Activated T-helper 9 cell treated with anti-CD3 and anti-CD28 coated beads, Interleukin-2, amount 50 U/mL, for 16 hours (primary cell): Measurements from ENCODE around the gene USP10.

Source experiments
- DNase-seq: peaks from one replicate; pipeline ENCODE4 v3.0.0-alpha.2; 2020; ENCODE audit warnings: low read depth

USP10 gene

GRCh38 chr16:84806256-84806889 lies 106.6 kb downstream of the USP10 start:
- no peak for DNase-seq

GRCh38 chr16:84806890-84807258 lies 107.1 kb downstream of the USP10 start:
- DNase-seq = no peak

- DNase-seq = no peak
Observed at GRCh38 chr16:84807776-84808175, 108.0 kb downstream of the USP10 start.

- no peak for DNase-seq
Observed at GRCh38 chr16:84808826-84809225, 109.0 kb downstream of the USP10 start.

- no peak for DNase-seq
Observed at GRCh38 chr16:84810518-84811273, 110.9 kb downstream of the USP10 start.

DNA sequence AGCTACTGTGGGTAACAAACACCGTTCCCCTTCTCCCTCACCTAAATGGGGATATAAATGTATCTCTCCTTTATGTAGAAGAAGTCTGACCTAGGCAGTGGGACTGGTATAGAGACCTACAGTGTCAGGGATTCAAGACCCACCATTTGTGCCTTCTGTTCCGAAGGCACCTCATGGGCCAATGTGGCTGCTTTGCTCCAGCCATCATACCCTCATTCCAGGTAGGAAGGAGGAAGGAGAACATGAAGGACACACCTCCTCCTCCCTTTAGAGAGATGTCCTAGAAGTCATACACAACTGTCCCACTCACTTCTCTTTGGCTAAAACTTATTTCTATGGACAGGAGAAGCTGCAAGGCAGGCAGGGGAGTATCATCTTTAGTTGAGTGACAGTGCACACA lies 111.7 kb downstream of the USP10 start:
- no peak for DNase-seq

DNA sequence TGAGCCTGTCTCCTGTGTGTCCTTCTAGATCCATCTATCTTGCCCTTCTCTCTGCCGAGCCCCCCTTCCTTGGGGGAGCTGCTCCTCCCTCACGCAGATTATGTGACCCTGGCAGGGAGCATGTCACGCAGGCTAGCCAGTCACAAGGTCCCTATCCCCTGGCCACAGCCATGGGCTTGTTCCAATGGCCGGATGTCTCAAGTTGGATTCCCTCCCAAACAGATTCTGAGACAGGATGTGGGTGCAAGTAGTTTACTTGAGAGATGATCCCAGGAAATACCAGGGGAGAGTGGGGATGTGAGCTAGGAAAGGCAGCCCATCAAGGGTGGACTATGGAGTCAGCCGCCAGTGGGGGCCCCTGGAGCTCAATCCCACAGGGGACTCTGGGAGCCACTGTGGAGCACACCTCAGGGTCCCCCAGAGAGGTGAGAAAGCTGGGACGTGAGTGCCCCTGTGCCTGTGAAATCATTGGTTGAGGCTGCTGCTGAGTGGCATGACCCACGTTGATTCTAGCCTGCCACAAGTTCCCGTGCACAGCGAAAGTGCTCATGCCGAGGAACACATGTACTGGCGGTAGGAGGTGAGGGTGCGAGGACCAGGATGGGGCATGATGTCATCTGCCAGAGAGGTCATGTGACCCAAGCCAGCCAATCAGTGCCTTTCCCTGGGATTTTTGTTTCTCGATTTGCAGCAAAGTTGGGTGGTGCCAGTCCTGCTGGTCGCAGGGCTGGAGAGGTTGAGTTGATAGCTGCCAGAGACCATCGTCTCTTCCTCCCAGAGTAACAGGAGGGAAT lies 113.5 kb downstream of the USP10 start:
- no peak for DNase-seq

DNA sequence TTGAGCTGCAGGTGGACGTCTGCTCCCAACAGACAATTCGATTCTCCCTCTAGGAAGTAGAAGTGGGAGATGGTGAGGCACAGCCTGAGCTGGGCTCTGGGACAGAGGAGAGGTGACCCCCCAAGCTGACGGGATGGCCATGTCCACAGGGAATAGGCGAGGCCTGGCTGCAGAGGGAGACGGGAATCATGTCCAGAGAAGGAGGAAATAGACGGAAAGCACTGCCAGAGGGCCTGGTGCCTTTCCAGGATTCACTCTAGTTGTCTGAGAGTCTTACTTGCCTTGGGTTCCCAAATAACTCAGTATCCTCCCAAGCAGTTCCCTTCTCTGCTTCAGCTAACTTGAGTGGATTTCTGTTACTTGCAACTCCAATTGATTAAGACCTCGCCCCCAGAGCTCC lies 115.7 kb downstream of the USP10 start:
- no peak for DNase-seq

DNA sequence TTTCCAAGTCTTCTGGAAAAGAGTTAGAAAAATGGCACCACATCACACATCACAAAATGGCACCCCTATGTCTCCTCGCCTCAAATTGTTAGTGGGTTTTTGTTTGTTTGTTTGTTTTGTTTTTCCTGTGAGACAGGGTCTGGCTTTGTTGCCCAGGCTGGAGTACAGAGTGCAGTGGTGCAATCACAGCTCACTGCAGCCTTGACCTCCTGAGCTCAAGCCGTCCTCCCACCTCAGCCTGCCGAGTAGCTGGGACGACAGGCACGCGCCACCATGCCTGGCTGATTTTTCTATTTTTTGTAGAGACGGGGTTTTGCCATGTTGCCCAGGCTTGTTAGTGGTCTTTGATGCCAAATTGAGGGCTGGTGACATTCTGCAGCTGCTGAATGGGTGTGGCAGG lies 116.2 kb downstream of the USP10 start:
- DNase-seq = no peak

DNA sequence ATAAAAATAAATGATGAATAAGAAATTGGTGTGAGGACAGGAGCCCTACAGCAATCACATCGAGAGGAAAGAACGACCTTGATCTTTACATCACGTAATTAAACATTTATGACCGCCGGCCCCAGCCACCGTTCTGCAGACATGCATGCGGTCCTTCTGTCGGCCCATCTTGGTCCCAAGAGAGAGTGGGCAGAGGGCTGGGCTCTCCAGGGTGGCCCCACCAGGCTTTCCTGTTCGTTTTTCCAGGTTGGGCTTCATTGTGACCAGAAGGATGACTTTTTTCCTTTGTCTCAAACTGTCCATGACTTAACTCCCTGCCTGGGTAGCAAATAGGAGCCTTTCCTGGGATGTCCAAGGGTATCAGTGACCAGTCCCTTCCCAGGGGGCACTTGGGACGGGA lies 116.7 kb downstream of the USP10 start:
- DNase-seq = no peak

DNA sequence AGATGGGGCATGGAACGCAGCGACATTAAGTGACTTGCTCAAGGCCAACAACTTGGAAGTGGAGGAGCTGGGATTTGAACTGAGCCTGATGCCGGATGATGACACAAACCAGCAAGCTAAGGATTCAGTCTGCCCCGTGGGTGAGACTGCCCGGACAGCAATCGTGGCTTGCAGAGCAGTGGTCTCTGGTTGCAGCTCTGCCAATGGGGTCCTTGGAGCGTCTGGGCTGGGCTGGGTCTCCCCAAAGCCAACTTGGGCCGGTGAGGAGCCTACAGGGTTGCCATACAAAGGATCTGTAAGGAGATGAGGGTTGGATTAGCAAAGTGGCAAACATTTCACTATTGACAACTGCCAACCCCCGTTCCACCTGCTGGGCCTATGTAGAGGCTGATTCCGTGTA lies 117.4 kb downstream of the USP10 start:
- no peak for DNase-seq

DNA sequence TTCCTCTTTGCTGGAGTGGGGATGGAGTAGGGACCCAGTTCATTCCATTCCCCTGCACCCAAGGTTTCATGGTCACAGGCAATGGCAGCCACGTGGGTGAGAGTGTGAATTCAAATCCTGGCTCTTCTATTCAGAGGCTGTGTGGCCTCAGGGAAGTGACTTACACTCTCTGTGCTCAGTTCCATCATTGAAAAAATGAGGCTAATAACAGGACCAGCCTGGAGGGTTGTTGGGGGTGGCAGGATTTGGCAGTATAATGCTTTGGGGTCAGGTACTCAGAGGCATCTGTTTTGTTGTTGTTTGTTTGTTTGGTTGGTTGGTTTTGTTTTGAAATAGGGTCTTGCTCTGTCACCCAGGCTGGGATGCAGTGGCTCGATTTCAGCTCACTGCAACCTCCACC lies 117.8 kb downstream of the USP10 start:
- DNase-seq = no peak

- no peak for DNase-seq
Observed at GRCh38 chr16:84818133-84818532, 118.3 kb downstream of the USP10 start.

- DNase-seq = no peak
Observed at GRCh38 chr16:84818989-84819643, 119.3 kb downstream of the USP10 start.

GRCh38 chr16:84819644-84820304 lies 120.0 kb downstream of the USP10 start, which contains the start of gene CRISPLD2:
TSS of gene CRISPLD2 (plus strand) at chr16:84819985. CDS start at chr16:84838496, 18,511 bp downstream.
- DNase-seq = peak; percentile 83

GRCh38 chr16:84820305-84820684 lies 120.5 kb downstream of the USP10 start:
- DNase-seq = no peak

DNA sequence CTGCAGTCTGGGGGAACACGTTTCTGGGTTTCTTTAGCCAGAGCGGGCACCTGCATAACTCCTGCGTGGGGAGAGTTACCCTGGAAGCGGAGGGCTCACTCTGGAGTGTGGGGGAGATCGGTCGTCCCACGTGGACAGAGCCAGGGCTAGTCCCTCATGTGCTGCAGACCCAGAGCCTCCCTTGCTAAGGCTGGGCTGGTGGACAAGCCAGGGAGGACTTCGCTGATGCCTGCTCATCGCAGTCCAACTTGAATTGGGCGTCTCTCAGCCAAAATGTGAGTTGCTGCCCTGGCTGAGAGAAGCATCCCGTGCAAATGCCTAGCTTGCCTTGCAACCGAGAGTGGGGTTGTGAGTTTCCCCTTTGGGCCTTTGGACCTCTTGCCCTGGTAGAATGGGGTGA lies 121.0 kb downstream of the USP10 start:
- DNase-seq = no peak

- no peak for DNase-seq
Observed at GRCh38 chr16:84821179-84821578, 121.4 kb downstream of the USP10 start.

DNA sequence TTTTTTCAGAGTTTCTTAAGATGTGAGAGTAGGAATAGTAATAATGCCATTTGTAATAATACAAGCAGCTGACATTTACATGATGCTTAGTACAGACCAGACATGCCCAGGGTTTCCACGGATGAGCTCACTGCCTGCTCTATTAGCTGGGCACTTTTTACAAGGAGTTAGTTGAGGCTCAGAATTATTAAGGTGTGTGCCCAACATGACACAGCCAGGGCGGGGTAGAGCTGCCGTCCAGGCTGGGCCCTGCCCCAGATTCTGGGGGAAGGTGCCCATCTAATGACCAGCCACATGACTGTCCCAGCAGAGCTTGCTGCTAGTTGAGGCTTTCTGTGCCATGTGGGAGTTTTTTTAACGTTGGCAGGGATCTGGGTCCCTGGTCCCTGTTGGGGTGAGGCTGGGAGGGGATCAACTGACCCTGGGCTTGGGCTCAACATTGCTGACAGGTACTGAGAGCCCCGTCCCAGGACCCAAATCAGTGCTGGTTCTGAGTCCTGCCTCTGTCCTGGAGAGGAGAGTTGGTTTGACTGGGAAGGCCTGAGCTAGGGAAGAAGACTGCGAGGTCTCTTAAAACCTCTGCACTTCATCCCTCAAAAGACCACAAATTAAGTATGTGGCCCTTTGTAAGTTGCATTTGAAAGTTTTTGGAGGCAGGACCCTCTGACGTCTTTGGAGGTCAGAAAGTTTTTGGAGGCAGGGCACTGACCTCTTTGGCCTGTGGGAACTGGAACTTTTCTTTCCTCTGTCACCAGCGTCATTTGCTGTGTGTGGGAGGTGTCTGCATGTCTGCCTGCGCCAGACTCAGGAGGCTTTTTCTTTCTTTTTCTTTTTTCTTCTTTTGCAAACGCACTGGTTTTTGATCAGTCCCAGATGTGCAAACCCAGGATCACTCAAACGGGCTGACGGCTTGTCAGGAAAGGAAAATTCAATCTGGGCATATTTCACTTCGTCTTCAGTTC lies 122.2 kb downstream of the USP10 start:
- DNase-seq = no peak

DNA sequence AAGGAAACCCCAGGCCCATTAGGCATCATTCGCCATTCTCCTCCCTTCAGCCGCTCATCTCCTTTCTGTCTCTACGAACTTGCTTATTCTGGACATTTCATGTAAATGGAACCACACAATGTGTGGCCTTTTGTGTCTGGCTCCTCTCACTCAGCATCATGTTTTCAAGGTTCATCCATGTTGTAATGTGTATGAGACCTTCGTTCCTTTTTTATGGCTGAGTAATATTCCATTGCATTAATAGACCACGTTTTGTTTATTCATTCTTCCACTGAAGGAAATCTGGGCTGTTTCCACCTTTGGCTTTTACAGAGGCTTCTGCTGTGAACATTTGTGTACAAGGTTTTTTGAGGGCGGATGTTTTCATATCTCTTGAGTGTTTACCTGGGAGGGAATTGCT lies 123.2 kb downstream of the USP10 start:
- no peak for DNase-seq

DNA sequence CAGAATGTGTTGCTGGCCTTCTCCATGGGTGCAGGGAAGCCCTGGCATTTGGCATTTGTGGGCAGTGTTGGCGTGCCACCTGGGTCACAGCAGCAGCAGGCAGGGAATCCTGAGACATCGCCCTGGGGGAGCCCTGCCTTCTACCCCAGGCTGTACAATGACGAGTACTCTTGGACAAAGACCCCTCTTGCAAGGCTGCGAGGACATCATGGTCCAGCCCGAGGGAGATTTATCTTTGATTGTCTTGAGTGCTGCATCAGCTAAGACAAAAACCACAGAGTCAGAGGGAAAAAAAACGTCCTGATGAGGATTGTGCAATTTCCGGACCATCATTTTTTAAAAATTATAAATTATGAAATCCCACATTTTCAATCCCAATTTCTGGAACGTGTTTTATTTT lies 123.7 kb downstream of the USP10 start:
- DNase-seq = no peak
